IMR-90 (cell line): ENCODE data around the gene LY86. TPM values are rescaled to one million over a fixed set of nuclear protein-coding genes. Genes with fewer than 3 reads are reported as not detected.

Experiments
- ATAC-seq: fragments of 200-7000 bp; cut with Tn5 transposase; 2 replicates; pipeline ENCODE4 v1.9.1; 2020; ENCODE audit warnings: low read depth, mild to moderate bottlenecking, moderate library complexity
- BruUV-seq: library from RNA; stranded (reverse); fragments of 400-500 nt; replicated peaks from 2 replicates; lab custom pipeline; 2021; lab: Mats Ljungman, UMichigan
- CTCF ChIA-PET: fragments of 300-600 bp; formaldehyde crosslinking; extraction: SDS; loops from one replicate; lab custom pipeline; 2021; ENCODE audit warnings: antibody characterized with exemption; lab: Yijun Ruan, JAX
- POLR2A ChIA-PET: fragments of 300-600 bp; sonication (Branson Sonifier 250); formaldehyde crosslinking; loops from one replicate; lab custom pipeline; 2022; ENCODE audit warnings: antibody characterized with exemption; ENCODE audit not compliant: unreplicated experiment; lab: Charles Lee
- DNase-seq: peaks from one replicate; pipeline ENCODE4 v3.0.0; 2013
- H2AFZ ChIP-seq: replicated peaks from 2 replicates; pipeline ENCODE3; 2013; ENCODE audit warnings: low read length, mild to moderate bottlenecking; ENCODE audit not compliant: poor library complexity
- H2AK5ac ChIP-seq: 2 replicates; pipeline ENCODE4 v1.6.1; 2013; ENCODE audit warnings: low read depth, low read length, inconsistent platforms
- H2AK9ac ChIP-seq: replicated peaks from 2 replicates; pipeline ENCODE3; 2013; ENCODE audit warnings: mild to moderate bottlenecking, low read depth, low read length, moderate library complexity; ENCODE audit not compliant: poor library complexity
- H2BK120ac ChIP-seq: 2 replicates; pipeline ENCODE4 v1.6.1; 2013; ENCODE audit warnings: low read depth, low read length, inconsistent platforms
- H2BK15ac ChIP-seq: 3 replicates; pipeline ENCODE4 v1.6.1; 2013; ENCODE audit warnings: low read depth, low read length, inconsistent platforms
- H2BK20ac ChIP-seq: 2 replicates; pipeline ENCODE4 v1.6.1; 2013; ENCODE audit warnings: low read depth, mild to moderate bottlenecking, inconsistent platforms, low read length, moderate library complexity
- H2BK5ac ChIP-seq: 2 replicates; pipeline ENCODE4 v1.6.1; 2013; ENCODE audit warnings: mild to moderate bottlenecking, low read depth, low read length, inconsistent platforms; ENCODE audit not compliant: poor library complexity, severe bottlenecking
- H3K14ac ChIP-seq: replicated peaks from 2 replicates; pipeline ENCODE4 v1.6.1; 2013; ENCODE audit warnings: low read depth, low read length, inconsistent platforms
- H3K18ac ChIP-seq: 2 replicates; pipeline ENCODE4 v1.6.1; 2013; ENCODE audit warnings: low read depth, low read length, control low read depth
- H3K23ac ChIP-seq: 2 replicates; pipeline ENCODE4 v1.6.1; 2013; ENCODE audit warnings: low read depth, low read length, inconsistent platforms
- H3K27ac ChIP-seq: 2 replicates; pipeline ENCODE4 v1.5.1; 2013; ENCODE audit warnings: mild to moderate bottlenecking, control low read depth, low read length; ENCODE audit not compliant: insufficient read depth
- H3K27me3 ChIP-seq: 2 replicates; pipeline ENCODE4 v1.6.1; 2013; ENCODE audit warnings: low read length; ENCODE audit not compliant: control insufficient read depth, insufficient read depth
- H3K36me3 ChIP-seq: 2 replicates; pipeline ENCODE4 v1.6.1; 2013; ENCODE audit warnings: low read length, mixed read lengths; ENCODE audit not compliant: control insufficient read depth, insufficient read depth
- H3K4ac ChIP-seq: 2 replicates; pipeline ENCODE4 v1.6.1; 2013; ENCODE audit warnings: low read depth, low read length, inconsistent platforms
- H3K4me1 ChIP-seq: 2 replicates; pipeline ENCODE4 v1.6.1; 2013; ENCODE audit warnings: low read length, mixed read lengths; ENCODE audit not compliant: control insufficient read depth, insufficient read depth
- H3K4me2 ChIP-seq: 2 replicates; pipeline ENCODE4 v1.6.1; 2013; ENCODE audit warnings: low read depth, mild to moderate bottlenecking, control low read depth, low read length, moderate library complexity
- H3K4me3 ChIP-seq: 2 replicates; pipeline ENCODE4 v1.5.1; 2013; ENCODE audit warnings: low read depth, mild to moderate bottlenecking, control low read depth, low read length, moderate library complexity; ENCODE audit not compliant: insufficient read depth
- H3K56ac ChIP-seq: 2 replicates; pipeline ENCODE4 v1.6.1; 2013; ENCODE audit warnings: low read length, inconsistent platforms; ENCODE audit not compliant: insufficient read depth; ENCODE audit errors: extremely low read depth
- H3K79me1 ChIP-seq, 2 experiments: 2 replicates each; pipeline ENCODE4 v1.6.1; 2013; ENCODE audit warnings: low read length in 2 of 2, inconsistent platforms in 1 of 2, low read depth in 1 of 2
- H3K9ac ChIP-seq: 2 replicates; pipeline ENCODE4 v1.6.1; 2013; ENCODE audit warnings: low read depth, low read length, control low read depth
- H3K9me1 ChIP-seq: 2 replicates; pipeline ENCODE4 v1.6.1; 2013; ENCODE audit warnings: low read length, inconsistent platforms; ENCODE audit not compliant: insufficient read depth
- H3K9me3 ChIP-seq: 2 replicates; pipeline ENCODE4 v1.6.1; 2013; ENCODE audit warnings: low read length; ENCODE audit not compliant: control insufficient read depth, insufficient read depth
- H4K20me1 ChIP-seq: 2 replicates; pipeline ENCODE4 v1.6.1; 2013; ENCODE audit warnings: low read length, inconsistent platforms; ENCODE audit not compliant: insufficient read depth
- H4K5ac ChIP-seq: 2 replicates; pipeline ENCODE4 v1.6.1; 2013; ENCODE audit warnings: mild to moderate bottlenecking, low read depth, low read length, control low read depth
- H4K8ac ChIP-seq, 2 experiments: 2 replicates each; pipeline ENCODE4 v1.6.1; 2013; ENCODE audit warnings: low read depth in 2 of 2, low read length in 2 of 2, control low read depth in 1 of 2, inconsistent platforms in 1 of 2
- H4K91ac ChIP-seq: 2 replicates; pipeline ENCODE4 v1.6.1; 2013; ENCODE audit warnings: low read depth, low read length, inconsistent platforms; ENCODE audit not compliant: insufficient read depth
- CEBPB ChIP-seq: IDR thresholded peaks from 2 replicates; pipeline ENCODE4 v1.6.1; 2012; ENCODE audit warnings: low read depth, low read length, improper control_type of control experiment
- CHD1 ChIP-seq: IDR thresholded peaks from 2 replicates; pipeline ENCODE4 v1.6.1; 2012; ENCODE audit warnings: low read depth, low read length, improper control_type of control experiment
- RAD21 ChIP-seq: IDR thresholded peaks from 2 replicates; pipeline ENCODE4 v1.6.1; 2012; ENCODE audit warnings: low read length, improper control_type of control experiment
- RCOR1 ChIP-seq: IDR thresholded peaks from 2 replicates; pipeline ENCODE4 v1.6.1; 2012; ENCODE audit warnings: mild to moderate bottlenecking, low read length, improper control_type of control experiment; ENCODE audit not compliant: insufficient replicate concordance
- WGBS, 2 experiments: methylation state at CpG; one replicate each; pipeline versions ENCODE4 v1.1.5 to v1.1.7; 2013; ENCODE audit warnings: missing lambda C conversion rate in 2 of 2; ENCODE audit not compliant: insufficient read length in 1 of 2; ENCODE audit errors: extremely low coverage in 2 of 2; 5-methylcytosine and 5-hydroxymethylcytosine counted together
- dilution Hi-C: fragments of 300-500 bp; cut with HindIII; formaldehyde crosslinking; loops from one replicate; pipeline ENCODE4 v1.14.3; 2018; ENCODE audit warnings: low sequenced_read_pairs; ENCODE audit not compliant: unreplicated experiment
- in situ Hi-C: fragments of 300-500 bp; cut with MboI; formaldehyde crosslinking; loops from 3 replicates; pipeline ENCODE4 v1.14.3; 2019; ENCODE audit warnings: low sequenced_read_pairs, inconsistent platforms, mixed read lengths
- intact Hi-C: fragments of 100-400 bp; cut with micrococcal nuclease; formaldehyde crosslinking; loops from 2 replicates; pipeline ENCODE4 v1.10.0; 2022
- polyA plus RNA-seq, 3 experiments: library from polyadenylated mRNA; depleted of rRNA; stranded (reverse); fragments of >200 nt; gene quantifications; 2 replicates each; pipeline ENCODE4 v1.2.3, GENCODE V29; 2012; ENCODE audit warnings: low replicate concordance in 1 of 3
- total RNA-seq: library from RNA; depleted of rRNA; stranded (reverse); fragments of >200 nt; gene quantifications from 2 replicates; pipeline ENCODE4 v1.2.3, GENCODE V29; 2012
- TF ChIP-seq, protein P1 (sequence below): fragments of 150-350 bp; IDR thresholded peaks from 2 replicates; pipeline ENCODE4 v1.6.1; 2017; ENCODE audit warnings: mild to moderate bottlenecking, antibody characterized with exemption, low read length, low read depth

LY86 gene
- total and polyA plus RNA-seq, 2 of the 4 experiments (the other 2 are of a cell fraction) = not detected

DNA sequence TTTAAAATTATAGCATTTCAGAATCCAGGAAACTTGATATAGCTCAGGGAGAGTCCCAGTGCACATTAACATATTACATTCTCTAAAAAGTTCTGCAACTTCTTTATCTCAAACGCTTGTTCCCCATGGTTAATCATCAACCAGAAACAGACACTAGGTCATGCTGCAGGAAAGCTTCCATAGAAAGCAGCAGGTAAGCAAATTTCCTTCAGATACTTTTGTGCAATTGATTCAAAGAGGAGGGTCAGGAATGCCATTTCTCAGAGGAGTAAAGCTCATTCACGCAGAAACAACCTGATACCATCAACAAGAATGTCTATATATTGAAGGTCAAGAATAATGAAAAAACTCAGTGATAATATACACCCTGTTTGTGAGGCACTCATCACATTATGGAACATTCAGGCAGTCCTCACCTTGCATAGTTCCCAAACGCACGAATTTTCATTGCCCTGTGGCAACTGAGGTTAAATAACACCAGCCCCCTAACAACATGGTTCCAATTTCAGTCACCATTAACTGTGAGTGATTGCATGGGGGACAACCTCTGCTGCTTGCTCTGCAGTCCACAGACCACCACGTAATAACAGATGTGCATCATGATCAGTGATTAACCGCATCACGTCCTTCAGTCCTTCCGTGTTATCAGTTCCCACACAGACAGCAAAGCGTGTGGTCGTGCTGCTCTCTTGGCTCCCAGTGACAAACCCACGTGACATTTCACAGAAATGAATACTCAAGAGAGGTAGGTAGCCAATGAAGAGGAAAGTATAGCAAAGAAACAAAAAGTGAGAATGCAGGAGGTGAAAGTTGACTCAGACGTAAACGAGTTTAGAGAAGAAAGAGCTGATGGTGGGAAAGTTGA, 95.7 kb downstream of the LY86 start:
- no peaks in the 10 kb centered on the region for H4K20me1 ChIP-seq
- no peak overlapping the region for H3K18ac ChIP-seq
- no peak overlapping the region for H4K5ac ChIP-seq
- H2BK120ac ChIP-seq = no peak overlapping the region
- H2AK9ac ChIP-seq = no peak overlapping the region
- no peak overlapping the region for H3K56ac ChIP-seq
- in situ Hi-C loops (loop anchor here (25.0 kb wide), 1 partner anchor 928 kb away; no protein-coding TSS in a partner anchor), dilution Hi-C loops (no loop called here), intact Hi-C loops (no loop called here)
- no peak overlapping the region for H2BK5ac ChIP-seq
- no TSS peak for BruUV-seq
- H3K79me1 ChIP-seq = no peaks in the 10 kb centered on the region
- no peak overlapping the region for H2BK15ac ChIP-seq
- H3K4me2 ChIP-seq = no peak overlapping the region
- H4K8ac ChIP-seq = no peak overlapping the region
- no peak overlapping the region for H3K23ac ChIP-seq
- peaks cover 10% of the 10 kb centered on the region for H3K27me3 ChIP-seq
- H3K4ac ChIP-seq = no peak overlapping the region
- H3K9ac ChIP-seq = no peak overlapping the region
- no peak overlapping the region for H2AK5ac ChIP-seq
- H4K91ac ChIP-seq = no peak overlapping the region
- ChIA-PET CTCF (no interaction called here), POLR2A (interaction anchor here (0.6 kb wide), 1 partner anchor 616 kb away, joined by 11 read pairs; no protein-coding TSS in a partner anchor)
- no peaks in the 10 kb centered on the region for H3K36me3 ChIP-seq
- no peak overlapping the region for H2AFZ ChIP-seq
- no peak for TF ChIP-seq CHD1
- TF ChIP-seq, protein P1, sequence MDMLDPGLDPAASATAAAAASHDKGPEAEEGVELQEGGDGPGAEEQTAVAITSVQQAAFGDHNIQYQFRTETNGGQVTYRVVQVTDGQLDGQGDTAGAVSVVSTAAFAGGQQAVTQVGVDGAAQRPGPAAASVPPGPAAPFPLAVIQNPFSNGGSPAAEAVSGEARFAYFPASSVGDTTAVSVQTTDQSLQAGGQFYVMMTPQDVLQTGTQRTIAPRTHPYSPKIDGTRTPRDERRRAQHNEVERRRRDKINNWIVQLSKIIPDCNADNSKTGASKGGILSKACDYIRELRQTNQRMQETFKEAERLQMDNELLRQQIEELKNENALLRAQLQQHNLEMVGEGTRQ = no peak
- TF ChIP-seq RCOR1 = no peak
- no peak for TF ChIP-seq CEBPB
- no peak for TF ChIP-seq RAD21
- ATAC-seq = no peak
- H3K14ac ChIP-seq = no peak overlapping the region
- H3K4me1 ChIP-seq = no peaks in the 10 kb centered on the region
- DNase-seq = no peak
- H3K9me1 ChIP-seq = no peaks in the 10 kb centered on the region
- no peak overlapping the region for H3K27ac ChIP-seq
- no peak overlapping the region for H2BK20ac ChIP-seq
- no peaks in the 10 kb centered on the region for H3K9me3 ChIP-seq
- WGBS, 2 experiments = no CpG with 5 or more reads among the region's 13 CpGs
- no peak overlapping the region for H3K4me3 ChIP-seq
